NCI-H1694 treated with DMSO at 0.1 percent for 48 hours (cell line): ENCODE measurements around the gene CDX1.
A peak's percentile ranks its signal among the peaks of the same experiment; 100 is the strongest.

ENCODE experiments used
- DNase-seq: peaks from one replicate; lab custom pipeline; 2025; lab: John Stamatoyannopoulos, UW

The CDX1 gene

DNA sequence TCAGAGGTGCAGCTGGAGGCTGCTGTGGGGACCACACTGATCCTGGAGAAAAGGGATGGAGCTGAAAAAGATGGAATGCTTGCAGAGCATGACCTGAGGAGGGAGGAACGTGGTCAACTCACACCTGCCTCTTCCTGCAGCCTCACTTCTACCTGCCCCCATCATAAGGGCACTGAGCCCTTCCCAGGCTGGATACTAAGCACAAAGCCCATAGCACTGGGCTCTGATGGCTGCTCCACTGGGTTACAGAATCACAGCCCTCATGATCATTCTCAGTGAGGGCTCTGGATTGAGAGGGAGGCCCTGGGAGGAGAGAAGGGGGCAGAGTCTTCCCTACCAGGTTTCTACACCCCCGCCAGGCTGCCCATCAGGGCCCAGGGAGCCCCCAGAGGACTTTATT, 17.4 kb downstream of the CDX1 start:
- DNase-seq = no peak

DNA sequence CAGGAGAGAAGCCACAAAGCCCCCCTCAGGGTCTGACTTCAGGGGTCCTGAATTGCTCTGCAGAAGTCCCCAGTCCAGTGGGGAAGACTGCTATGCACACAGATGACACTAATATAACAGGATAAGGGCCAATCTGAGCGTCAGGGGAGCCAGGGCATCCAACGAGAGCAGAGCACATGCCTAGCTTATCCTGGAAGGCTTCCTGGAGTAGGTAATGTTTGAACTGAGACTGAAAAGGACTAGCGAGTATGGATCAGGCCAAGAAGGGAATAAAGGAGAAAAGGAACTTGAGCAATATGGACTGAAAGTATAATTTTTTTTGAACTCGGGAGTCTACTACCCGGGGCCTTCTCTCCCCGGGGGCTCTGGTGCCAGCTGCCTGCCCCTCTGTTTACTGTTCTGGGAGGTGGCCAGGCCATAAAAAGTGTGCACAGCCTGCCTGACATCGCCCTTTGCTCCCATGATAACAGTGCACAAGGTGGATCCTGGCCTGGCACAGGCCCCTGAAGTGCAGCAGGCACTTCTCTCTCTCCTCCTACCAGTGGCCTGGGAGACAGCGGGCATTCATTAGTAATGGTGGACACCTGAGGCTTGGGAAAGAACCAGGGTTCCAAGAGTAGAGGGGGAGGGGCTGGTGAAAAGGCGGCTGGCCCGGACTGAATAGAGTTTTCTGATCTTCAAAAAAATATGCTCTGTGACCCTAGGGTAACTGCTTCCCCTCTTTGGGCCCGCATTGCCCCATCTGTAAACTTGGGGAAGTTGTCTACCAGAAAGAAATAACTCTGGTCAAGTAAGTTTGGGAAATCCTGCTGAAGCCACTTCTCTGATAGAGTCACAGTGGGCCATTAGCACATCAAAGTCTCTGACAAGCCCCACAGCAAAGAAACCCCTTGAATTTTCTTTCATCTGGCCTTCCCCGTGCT, 18.7 kb downstream of the CDX1 start:
- DNase-seq = no peak

DNA sequence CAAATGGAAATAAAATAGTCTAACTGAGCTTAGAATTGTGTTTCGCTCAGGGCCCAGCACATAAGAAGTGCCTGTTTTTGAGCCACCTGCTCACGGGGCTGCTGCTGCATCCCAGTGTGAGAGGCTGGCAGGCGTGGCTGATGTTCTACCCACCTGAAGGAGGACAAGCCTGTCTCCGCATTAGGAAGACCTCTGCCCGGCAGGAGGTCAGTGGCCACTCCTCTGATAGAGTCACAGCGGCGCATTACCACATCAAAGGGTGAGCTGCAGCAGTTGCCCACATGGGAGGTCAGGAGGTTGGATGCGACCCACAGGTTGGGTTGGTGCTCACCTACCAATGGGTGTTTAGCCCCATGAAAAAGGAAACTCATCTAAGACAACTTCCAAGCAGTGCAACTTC, 19.6 kb downstream of the CDX1 start:
- no peak for DNase-seq

DNA sequence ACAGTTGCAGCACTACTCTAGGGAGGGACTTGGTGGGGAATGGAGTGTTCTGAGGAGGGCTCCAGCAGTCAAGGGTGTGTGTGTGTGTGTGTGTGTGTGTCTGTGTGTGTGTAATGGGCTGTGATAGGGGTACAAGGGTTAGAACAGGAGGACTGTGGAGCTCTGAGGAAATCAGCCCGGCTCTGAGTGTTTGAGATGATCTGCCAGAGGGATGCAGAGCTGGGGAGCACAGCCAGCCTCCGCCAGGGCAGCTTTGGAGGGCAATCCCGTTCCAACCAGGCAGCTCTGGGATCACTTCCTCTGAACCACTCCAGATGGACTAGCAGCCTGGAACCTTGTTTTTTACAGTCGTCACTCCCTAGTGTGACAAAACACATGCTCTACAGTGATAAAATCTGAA, 20.3 kb downstream of the CDX1 start:
- peak; percentile 16 for DNase-seq

DNA sequence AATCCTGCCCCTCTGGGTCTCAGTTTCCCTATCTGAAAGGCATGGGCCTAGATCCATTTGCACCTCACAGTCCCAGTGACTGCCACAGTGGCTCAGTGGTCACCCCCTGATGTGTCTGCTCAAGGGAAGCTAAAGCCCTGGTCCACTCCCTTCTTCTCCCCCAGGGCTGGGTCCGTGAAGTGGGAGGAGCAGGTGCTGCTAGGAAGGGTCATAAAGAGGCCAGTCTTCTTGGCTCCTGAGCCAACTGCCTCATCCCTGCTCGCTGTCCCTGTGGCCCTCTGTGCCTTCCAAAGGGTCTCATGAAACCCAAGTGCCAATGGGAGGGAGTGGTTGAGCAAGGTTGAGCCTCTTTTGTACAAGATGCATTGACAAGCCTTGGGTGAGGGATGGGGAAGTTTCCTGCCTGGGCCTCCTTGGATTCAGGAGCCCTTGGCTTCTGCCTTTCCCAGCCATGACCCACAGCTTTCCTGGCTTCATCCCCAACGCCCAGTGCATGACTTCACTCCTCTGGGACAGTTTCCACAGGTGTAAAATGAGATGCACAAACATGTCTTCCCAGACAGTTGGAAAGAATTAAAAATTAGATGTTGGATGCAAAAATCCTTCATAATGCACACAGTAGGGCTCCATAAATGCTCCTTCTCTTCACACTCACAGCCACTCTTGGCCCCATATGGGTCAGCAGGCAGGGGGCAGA, 21.7 kb downstream of the CDX1 start:
- no peak for DNase-seq

DNA sequence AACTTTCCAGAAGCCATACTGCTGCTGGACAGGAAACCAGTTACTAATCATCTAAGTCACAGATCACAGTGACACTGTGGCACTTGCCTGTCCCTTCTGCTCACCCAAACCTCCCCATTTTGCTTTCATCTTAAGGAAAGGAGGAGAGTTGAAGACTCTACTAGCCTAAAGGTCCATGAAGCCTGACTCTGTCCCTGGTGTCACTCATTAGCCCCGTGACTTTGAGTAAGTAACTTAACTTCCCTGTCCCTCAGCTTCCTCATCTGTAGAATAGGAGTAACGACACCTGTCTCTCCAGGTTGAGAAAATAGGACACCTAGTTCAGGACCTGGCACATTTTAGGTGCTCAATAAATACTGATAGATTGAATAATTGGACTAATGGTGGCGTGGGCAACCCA, 22.7 kb downstream of the CDX1 start:
- DNase-seq = no peak

DNA sequence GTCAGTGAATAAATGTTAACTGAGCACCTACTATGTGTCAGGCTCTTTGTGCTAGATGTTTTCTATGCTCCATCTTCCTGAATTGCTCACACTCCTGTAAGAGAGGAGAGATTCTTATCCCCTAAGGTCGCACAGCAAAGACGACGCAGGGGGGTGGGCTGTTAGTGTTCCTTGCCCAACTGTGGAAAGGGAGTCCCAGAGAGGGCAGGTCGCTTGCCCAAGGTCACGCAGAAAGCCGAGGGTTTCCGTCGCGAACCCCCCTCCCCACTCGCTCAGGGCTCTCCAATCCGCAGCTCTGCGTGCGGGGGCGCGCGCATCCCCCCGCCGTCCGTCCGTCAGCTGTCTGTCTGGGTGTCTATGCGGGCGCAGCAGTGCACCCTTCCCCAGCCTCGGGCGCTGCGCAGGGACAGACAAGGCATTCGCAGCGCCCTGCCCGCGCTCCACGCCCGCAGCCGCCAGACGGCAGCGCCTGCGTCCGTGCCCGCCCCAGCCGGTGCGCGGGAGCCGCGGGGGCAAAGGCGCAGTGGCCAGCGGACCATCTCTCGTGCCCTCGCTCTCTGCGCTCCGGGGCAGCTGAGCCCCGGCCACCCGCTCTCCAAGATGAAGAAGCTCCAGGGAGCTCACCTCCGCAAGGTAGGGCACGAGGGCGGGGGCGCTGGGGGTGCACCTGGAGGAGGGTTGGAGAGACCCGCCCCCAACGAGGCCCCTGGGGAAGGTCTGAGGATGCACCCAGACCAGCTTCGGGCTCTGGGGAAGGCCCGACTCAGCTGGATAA, 23.3 kb downstream of the CDX1 start, which contains the start of gene SLC6A7:
Gene SLC6A7, plus strand, starts transcription at position 335 of the 775 bp plus-strand sequence. Its CDS starts 266 bp downstream, at position 601.
- DNase-seq = no peak

DNA sequence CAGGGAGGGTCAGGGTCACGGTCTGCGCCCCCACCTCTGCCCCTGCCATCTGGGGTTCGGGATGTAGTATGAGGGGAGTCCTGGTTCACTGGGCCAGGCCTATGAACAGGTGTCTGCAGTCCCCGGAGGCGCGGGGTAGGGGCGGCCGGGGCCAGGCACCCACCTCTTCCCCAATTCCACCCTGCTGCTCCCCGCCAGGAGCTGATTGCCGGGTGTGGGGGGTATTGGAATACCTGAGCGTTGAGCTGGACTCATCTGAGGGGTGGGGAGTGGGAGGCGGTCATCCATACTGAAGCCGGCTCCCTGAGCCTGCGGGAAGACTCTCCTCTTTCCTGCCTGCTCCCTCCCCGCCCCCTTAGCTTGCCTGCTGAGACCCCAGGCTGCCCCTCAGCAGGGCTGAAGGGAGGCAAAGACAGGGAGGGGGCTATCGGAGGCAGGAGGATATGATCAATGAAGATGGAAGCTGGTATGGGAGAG, 24.0 kb downstream of the CDX1 start:
- no peak for DNase-seq

DNA sequence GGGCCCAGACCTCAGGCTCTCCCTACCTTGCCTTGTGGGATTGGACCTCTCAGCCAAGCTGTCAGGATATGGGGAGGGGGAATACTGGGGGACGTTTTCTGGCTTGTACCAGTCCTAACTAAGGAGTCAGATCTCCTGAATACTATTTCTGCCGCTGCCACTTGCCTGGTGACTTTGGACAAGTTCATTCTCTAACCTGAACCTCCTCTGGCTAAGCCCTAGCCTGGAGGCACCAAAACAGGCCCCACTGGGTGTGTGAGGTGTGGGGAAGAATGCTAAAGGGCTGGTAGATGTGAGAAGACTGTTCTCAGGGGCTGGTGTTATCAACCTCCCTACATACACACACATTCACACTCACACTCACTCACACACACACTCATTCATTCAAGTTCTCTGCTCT, 24.4 kb downstream of the CDX1 start:
- no peak for DNase-seq

DNA sequence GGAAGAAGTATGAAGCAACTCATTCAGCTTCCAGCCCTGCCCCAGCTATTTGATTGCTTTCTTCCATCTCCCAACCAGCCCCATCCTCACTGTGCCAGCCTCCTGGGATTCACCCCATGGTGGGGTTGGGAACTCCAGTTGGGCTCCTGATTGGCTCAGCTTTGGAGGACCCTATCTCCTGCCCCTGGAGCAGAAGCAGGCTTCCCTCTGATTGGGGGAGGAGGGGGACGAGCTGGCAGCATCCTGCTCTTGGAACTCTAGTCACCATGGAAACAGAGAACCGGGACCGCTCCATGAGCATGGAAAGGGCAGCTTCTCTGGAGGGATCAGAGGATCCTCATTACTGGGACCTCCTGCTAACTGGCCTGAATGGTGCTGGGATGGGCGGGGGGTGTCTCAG, 25.9 kb downstream of the CDX1 start:
- no peak for DNase-seq

DNA sequence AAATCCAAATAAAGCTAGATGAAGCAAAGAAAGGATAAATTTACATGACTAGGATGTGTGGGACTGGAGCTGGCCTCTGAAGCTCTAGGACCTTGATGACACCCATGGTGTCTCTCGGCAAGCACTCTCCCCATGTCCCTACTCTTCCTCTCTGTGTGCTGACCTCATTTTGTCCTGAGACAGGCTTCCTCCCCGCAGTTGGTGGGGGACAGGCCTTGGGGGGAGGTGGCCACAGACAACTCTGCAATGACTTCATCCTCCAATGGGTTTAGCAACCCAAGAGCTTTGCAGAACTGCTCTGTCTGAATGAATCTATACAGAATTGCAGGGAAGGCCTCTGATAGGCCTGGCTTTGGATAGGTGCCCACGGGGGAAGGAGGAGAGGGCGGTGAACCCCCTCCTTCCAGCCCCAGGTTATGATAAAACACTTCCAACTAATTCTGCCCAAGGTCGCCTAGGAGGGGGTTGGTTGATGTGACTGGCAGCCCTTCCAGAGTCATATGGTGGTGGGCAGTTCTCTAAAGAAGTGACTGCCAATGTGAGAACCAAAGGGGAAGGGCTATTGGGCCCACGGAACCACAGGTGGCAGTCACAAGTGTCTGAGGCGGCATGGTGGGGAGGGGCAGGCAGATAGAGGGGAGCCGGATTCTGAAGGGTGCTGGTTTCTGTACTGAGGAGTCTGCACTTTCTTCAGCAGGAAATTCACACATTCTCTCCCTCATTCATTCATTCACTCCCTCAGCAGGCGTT, 29.3 kb downstream of the CDX1 start:
- DNase-seq = no peak

DNA sequence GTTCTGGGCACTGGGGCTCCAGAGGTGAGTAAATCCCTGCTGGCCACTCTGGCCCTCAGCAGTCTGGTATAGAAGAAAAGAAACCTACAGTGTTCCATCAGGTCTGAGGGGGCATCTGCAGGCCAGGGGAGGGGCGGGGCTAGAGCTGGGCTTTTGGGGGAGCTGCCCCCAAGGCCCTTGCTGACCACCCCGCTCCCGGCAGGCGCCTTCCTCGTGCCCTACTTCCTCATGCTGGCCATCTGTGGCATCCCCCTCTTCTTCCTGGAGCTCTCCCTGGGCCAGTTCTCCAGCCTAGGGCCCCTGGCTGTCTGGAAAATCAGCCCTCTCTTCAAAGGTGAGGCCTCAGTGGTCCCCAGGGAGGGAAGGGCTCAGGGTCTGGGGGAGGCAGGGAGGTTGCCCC, 29.9 kb downstream of the CDX1 start:
- DNase-seq = no peak

DNA sequence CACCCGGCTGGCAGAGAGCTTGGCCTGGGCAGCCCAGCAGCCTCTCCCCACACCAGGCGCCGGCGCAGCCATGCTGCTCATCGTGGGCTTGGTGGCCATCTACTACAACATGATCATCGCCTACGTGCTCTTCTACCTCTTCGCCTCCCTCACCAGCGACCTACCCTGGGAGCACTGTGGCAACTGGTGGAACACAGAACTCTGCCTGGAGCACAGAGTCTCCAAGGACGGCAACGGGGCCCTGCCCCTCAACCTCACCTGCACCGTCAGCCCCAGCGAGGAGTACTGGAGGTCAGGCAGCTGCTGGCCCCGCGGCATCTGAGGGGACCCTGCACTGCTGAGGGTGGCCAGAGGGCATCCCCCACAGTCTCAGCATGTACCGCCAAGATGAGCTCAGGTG, 30.4 kb downstream of the CDX1 start:
- no peak for DNase-seq

DNA sequence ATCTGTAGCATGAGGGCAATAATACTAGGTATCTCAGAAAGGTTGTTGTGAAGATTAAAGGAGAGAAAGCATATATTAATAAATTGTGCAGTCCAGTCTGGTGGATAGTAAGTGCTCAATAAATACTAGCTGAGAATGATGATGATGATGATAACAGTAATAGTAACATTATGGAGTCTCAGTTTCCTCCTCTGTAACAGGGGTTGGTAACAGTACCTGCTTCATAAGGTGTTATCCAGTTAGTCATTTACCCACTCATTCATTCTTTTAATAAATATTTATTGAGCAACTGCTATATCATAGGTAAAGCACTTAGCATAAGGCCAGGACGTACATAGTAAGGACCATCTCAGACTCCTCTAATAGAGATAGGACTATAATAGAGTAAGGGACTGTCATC, 30.9 kb downstream of the CDX1 start:
- no peak for DNase-seq

DNA sequence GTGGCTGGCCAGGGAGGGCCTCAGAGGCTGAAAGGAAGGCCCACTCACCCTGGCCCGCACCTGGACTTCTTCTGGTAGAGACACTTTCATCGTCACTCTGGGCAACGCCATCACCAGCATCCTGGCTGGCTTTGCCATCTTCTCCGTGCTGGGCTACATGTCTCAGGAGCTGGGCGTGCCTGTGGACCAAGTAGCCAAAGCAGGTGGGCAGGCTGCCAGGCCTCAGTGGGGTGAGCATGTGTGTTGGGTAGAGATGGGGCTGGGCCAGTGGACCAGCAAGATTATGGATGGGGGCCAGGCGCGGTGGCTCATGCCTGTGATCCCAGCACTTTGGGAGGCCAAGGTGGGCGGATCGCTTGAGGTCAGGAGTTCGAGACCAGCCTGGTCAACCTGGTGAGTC, 35.9 kb downstream of the CDX1 start:
- DNase-seq = no peak

DNA sequence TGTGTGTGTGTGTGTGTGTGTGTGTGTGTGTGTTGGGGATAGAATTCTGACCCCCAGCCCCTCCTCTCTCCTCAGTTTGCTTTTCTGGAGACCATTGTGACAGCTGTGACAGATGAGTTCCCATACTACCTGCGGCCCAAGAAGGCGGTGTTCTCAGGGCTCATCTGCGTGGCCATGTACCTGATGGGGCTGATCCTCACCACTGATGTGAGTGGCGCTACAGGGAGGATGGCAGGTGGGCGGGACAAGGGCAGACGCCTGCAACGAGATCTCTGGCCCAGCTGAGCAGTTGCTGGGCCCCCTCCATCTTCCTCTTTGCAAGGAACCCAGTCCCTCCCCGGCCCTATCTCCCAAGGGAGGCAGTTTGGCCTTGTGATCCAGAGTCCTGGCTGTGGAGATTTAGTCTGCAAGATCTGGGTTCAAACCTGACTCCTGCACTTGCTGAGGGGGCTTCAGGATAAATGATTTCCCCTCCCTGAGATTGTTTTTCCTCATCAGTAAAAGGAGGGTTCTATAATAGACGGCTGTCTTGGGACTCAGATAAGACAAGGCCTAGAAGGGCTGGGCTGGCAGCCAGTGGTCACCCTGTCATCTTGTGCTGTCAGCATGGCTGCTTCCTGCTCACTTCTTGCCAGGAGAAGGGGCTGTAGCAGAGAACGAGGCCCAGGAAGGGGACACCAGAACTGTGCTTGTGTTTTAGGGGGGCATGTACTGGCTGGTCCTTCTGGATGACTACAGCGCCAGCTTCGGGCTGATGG, 37.4 kb downstream of the CDX1 start:
- no peak for DNase-seq

DNA sequence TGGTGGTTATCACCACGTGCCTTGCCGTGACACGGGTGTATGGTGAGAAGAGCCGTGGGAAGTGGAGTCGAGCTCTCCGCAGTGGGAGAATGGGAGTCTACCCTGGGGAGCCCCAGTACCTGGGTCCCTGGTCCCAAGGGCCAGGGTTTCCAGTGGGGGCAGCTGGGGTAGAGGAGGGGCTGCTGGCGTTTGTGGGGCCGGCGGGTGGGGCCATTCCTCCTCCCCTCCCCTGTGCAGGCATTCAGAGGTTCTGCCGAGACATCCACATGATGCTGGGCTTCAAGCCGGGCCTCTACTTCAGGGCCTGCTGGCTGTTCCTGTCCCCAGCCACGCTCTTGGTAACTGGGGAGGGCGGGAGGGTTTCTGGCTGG, 38.0 kb downstream of the CDX1 start:
- no peak for DNase-seq

DNA sequence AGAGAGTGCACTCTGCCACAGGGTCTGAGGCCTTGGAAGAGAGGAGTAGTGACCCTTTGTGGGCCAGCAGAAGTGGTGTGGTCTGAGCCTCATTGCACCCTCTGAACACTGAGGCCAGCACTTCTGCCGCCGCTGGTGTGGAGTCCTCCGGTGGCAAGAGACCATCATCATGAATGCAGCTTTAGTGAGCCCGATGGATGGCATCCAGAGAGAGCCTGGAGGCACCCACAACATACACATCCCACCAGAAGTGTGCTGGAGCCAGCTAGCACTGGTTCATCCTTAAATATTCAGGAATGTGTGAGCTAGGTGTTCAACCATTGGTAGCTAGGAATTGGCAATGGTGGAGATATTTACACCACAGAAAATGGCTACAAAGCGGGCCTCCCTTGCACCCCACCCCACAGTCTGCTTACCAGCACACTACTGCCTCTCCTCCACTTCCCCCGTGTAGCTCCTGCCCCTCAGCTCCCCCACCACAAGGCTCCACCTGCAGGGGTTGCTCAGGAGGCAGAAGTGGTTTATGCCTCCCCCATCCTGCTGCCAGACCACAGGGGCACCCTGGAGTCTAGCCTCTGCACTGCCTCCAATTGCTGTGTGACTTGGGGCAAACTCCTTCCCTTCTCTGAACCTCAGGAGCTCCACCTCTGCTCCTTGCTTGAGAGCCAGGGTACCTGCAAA, 39.7 kb downstream of the CDX1 start:
- no peak for DNase-seq

DNA sequence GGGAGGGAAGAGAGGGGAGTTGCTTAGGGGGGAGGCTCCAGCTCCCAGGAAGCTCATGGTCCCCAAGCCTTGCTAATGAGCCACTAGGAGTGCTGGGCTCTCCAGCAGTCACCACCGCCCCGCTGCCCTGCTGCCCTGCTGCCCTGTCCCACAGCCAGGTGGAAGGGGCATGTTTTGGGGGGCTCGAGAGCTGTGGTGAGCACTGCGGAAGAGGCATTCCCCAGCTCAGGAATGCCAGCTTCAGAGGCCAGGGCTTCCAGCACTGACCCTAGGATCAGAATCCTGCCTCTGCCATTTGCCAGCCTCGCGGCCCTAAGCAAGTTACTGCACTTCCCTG, 40.2 kb downstream of the CDX1 start:
- no peak for DNase-seq
